ENCODE data around the gene LAMA3.

GRCh38 chr18:23740105-23740830 lies 51.0 kb downstream of the LAMA3 start:
- TF ChIP-seq, protein P1, sequence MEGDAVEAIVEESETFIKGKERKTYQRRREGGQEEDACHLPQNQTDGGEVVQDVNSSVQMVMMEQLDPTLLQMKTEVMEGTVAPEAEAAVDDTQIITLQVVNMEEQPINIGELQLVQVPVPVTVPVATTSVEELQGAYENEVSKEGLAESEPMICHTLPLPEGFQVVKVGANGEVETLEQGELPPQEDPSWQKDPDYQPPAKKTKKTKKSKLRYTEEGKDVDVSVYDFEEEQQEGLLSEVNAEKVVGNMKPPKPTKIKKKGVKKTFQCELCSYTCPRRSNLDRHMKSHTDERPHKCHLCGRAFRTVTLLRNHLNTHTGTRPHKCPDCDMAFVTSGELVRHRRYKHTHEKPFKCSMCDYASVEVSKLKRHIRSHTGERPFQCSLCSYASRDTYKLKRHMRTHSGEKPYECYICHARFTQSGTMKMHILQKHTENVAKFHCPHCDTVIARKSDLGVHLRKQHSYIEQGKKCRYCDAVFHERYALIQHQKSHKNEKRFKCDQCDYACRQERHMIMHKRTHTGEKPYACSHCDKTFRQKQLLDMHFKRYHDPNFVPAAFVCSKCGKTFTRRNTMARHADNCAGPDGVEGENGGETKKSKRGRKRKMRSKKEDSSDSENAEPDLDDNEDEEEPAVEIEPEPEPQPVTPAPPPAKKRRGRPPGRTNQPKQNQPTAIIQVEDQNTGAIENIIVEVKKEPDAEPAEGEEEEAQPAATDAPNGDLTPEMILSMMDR (IDR thresholded peaks at IDR 0.05) = no peak
- no peak for TF ChIP-seq POLR2A (IDR thresholded peaks at IDR 0.05)
